ENCODE measurements around the gene S100A4.

The S100A4 gene

GRCh38 chr1:153587314-153587713, 41.7 kb upstream of the S100A4 start:
- TF ChIP-seq POLR2AphosphoS5 (IDR thresholded peaks at IDR 0.05; ENCODE audit: low read depth) (no peak), GABPA (IDR thresholded peaks at IDR 0.05; ENCODE audit: low read depth) (no peak), CTCF (IDR thresholded peaks at IDR 0.05; ENCODE audit: insufficient read depth, low read length) (no peak), SPI1 (IDR thresholded peaks at IDR 0.05; ENCODE audit: borderline replicate concordance, low read depth) (no peak), REST (IDR thresholded peaks at IDR 0.05; ENCODE audit: insufficient replicate concordance, low read depth) (no peak)
- Histone ChIP-seq H3K27me3 (ENCODE audit: insufficient read depth, poor library complexity, severe bottlenecking) (peaks cover 4% of the 10 kb centered on the region), H3K27ac (replicated peaks) (no peak overlapping the region), H3K4me3 (replicated peaks; ENCODE audit: insufficient read depth, low read length) (no peak overlapping the region)
- DNase-seq (ENCODE audit: low read depth in 1 of 2, low spot score in 1 of 2): no peak

- Histone ChIP-seq H3K4me3 (replicated peaks; ENCODE audit: insufficient read depth, low read length) (no peak overlapping the region), H3K27ac (replicated peaks) (no peak overlapping the region)
- TF ChIP-seq POLR2AphosphoS5 (IDR thresholded peaks at IDR 0.05; ENCODE audit: low read depth) (no peak), GABPA (IDR thresholded peaks at IDR 0.05; ENCODE audit: low read depth) (no peak), SPI1 (IDR thresholded peaks at IDR 0.05; ENCODE audit: borderline replicate concordance, low read depth) (no peak), REST (IDR thresholded peaks at IDR 0.05; ENCODE audit: insufficient replicate concordance, low read depth) (no peak), CTCF (IDR thresholded peaks at IDR 0.05; ENCODE audit: insufficient read depth, low read length) (no peak)
Measured at GRCh38 chr1:153586347-153586746, 40.7 kb upstream of the S100A4 start.

GRCh38 chr1:153585006-153585405, 39.4 kb upstream of the S100A4 start:
- TF ChIP-seq SPI1 (IDR thresholded peaks at IDR 0.05; ENCODE audit: borderline replicate concordance, low read depth) (no peak), POLR2AphosphoS5 (IDR thresholded peaks at IDR 0.05; ENCODE audit: low read depth) (no peak), GABPA (IDR thresholded peaks at IDR 0.05; ENCODE audit: low read depth) (no peak), REST (IDR thresholded peaks at IDR 0.05; ENCODE audit: insufficient replicate concordance, low read depth) (no peak), CTCF (IDR thresholded peaks at IDR 0.05; ENCODE audit: insufficient read depth, low read length) (no peak)
- peaks cover 4% of the 10 kb centered on the region for H3K27me3 ChIP-seq (ENCODE audit: insufficient read depth, poor library complexity, severe bottlenecking)
- no peak overlapping the region for H3K4me3 ChIP-seq (replicated peaks; ENCODE audit: insufficient read depth, low read length)
- H3K27ac ChIP-seq (replicated peaks): no peak overlapping the region
- DNase-seq (ENCODE audit: low read depth in 1 of 2, low spot score in 1 of 2): no peak

More at GRCh38 chr1:153586347-153586746, 40.7 kb upstream of the S100A4 start:
- peaks cover 4% of the 10 kb centered on the region for H3K27me3 ChIP-seq (ENCODE audit: insufficient read depth, poor library complexity, severe bottlenecking)
- DNase-seq (ENCODE audit: low read depth in 1 of 2, low spot score in 1 of 2): no peak
